Stimulated activated CD8-positive, alpha-beta memory T cell treated with anti-CD3 and anti-CD28 coated beads, Interleukin-15, amount 100 ng/mL, for 1 hour (primary cell): ENCODE measurements around the gene TBC1D23.
"Not testable (repeated sequence)": the region's sequence is repeated elsewhere in the genome, so short reads cannot be mapped to it uniquely, and the experiment has no call there.

Experiments
- DNase-seq: peaks from one replicate; pipeline ENCODE4 v3.0.0-alpha.2; 2020; ENCODE audit warnings: low read depth

The TBC1D23 gene

GRCh38 chr3:100256731-100257151, 4.1 kb upstream of the TBC1D23 start:
- no peak for DNase-seq

GRCh38 chr3:100257586-100257985, 3.2 kb upstream of the TBC1D23 start:
- DNase-seq, result no peak

GRCh38 chr3:100260081-100260684, 609 bp upstream of the TBC1D23 start:
- DNase-seq, result no peak

- no peak for DNase-seq
Measured at GRCh38 chr3:100261485-100261903, 702 bp downstream of the TBC1D23 start.

- DNase-seq, result not testable (repeated sequence)
Measured at GRCh38 chr3:100262925-100263324, 2.1 kb downstream of the TBC1D23 start.

GRCh38 chr3:100263583-100263982, 2.8 kb downstream of the TBC1D23 start:
- no peak for DNase-seq

GRCh38 chr3:100264242-100264641, 3.5 kb downstream of the TBC1D23 start:
- no peak for DNase-seq

GRCh38 chr3:100265016-100265415, 4.2 kb downstream of the TBC1D23 start:
- DNase-seq, result no peak

GRCh38 chr3:100266531-100266930, 5.7 kb downstream of the TBC1D23 start:
- DNase-seq, result no peak

GRCh38 chr3:100268156-100268555, 7.4 kb downstream of the TBC1D23 start:
- no peak for DNase-seq

GRCh38 chr3:100269001-100269400, 8.2 kb downstream of the TBC1D23 start:
- no peak for DNase-seq

- DNase-seq, result no peak
Measured at GRCh38 chr3:100269410-100270214, 8.8 kb downstream of the TBC1D23 start.

GRCh38 chr3:100270215-100270583, 9.4 kb downstream of the TBC1D23 start:
- DNase-seq, result no peak

- DNase-seq, result no peak
Measured at GRCh38 chr3:100271522-100271921, 10.7 kb downstream of the TBC1D23 start.

- not testable (repeated sequence) for DNase-seq
Measured at GRCh38 chr3:100272797-100273611, 12.2 kb downstream of the TBC1D23 start.

GRCh38 chr3:100274361-100274760, 13.6 kb downstream of the TBC1D23 start:
- DNase-seq, result no peak

GRCh38 chr3:100277255-100277800, 16.5 kb downstream of the TBC1D23 start:
- no peak for DNase-seq

GRCh38 chr3:100278910-100279309, 18.1 kb downstream of the TBC1D23 start:
- DNase-seq, result no peak

GRCh38 chr3:100288288-100288894, 27.6 kb downstream of the TBC1D23 start:
- DNase-seq, result no peak

- DNase-seq, result no peak
Measured at GRCh38 chr3:100289339-100289738, 28.5 kb downstream of the TBC1D23 start.

- no peak for DNase-seq
Measured at GRCh38 chr3:100295089-100295488, 34.3 kb downstream of the TBC1D23 start.

- no peak for DNase-seq
Measured at GRCh38 chr3:100297784-100298183, 37.0 kb downstream of the TBC1D23 start.
